Transverse colon (tissue), 4 donors: ENCODE measurements around the gene GRAMD1B. TPM values are rescaled to one million over a fixed set of nuclear protein-coding genes. Genes with fewer than 3 reads are reported as not detected.

Experiments
- DNase-seq: peaks from one replicate; pipeline ENCODE4 v3.0.0-alpha.2; 2019
- H3K27ac ChIP-seq, 4 donors: fragments of 200-600 bp; sonication (generic); 2 replicates each; pipeline ENCODE4 v1.5.1; 2016 to 2018; ENCODE audit warnings: inconsistent platforms in 4 of 4
- H3K27me3 ChIP-seq: fragments of 200-600 bp; sonication (generic); 2 replicates; pipeline ENCODE4 v1.5.1; 2017; ENCODE audit warnings: inconsistent platforms
- H3K36me3 ChIP-seq, 4 donors: fragments of 200-600 bp; sonication (generic); 2 replicates each; pipeline ENCODE4 v1.5.1; 2017 to 2019; ENCODE audit warnings: inconsistent platforms in 4 of 4
- H3K4me1 ChIP-seq, 4 donors: fragments of 200-600 bp; sonication (generic); 2 replicates each; pipeline ENCODE4 v1.5.1; 2017 to 2020; ENCODE audit warnings: inconsistent platforms in 4 of 4
- H3K4me3 ChIP-seq, 4 donors: fragments of 200-600 bp; sonication (generic); 1 replicate in 1 of 4; 2 replicates in 3 of 4; pipeline versions ENCODE4 v1.5.1 to v1.6.1; 2017 to 2019; ENCODE audit warnings: inconsistent platforms in 4 of 4
- H3K9me3 ChIP-seq, 2 donors: fragments of 200-600 bp; sonication (generic); 2 replicates each; pipeline ENCODE4 v1.5.1; 2017 to 2019; ENCODE audit warnings: inconsistent platforms in 2 of 2
- EP300 ChIP-seq: sonication (generic); formaldehyde crosslinking; IDR thresholded peaks from one replicate; pipeline ENCODE4 v1.6.1; 2017; ENCODE audit warnings: antibody characterized with exemption, low read depth
- POLR2A ChIP-seq: fragments of 450-650 bp; IDR thresholded peaks from one replicate; pipeline ENCODE4 v1.6.1; 2016; ENCODE audit warnings: antibody characterized with exemption, mild to moderate bottlenecking, moderate library complexity
- POLR2AphosphoS5 ChIP-seq, 3 donors: sonication (generic); formaldehyde crosslinking; IDR thresholded peaks; one replicate each; pipeline ENCODE4 v1.6.1; 2016; ENCODE audit warnings: antibody characterized with exemption in 3 of 3
- WGBS, 2 donors: methylation state at CpG; one replicate each; pipeline ENCODE4 v1.1.5; 2018; ENCODE audit warnings: low coverage in 1 of 2; 5-methylcytosine and 5-hydroxymethylcytosine counted together
- in situ Hi-C, 4 donors: fragments of 200-750 bp; cut with MboI; loops; one replicate each; pipeline versions ENCODE4 v1.15.0 to v1.15.1; 2017; ENCODE audit warnings: low sequenced_read_pairs in 3 of 4, low pct_ligation_motif_present in 1 of 4, low pct_unique_long_range_greater_than_20kb in 1 of 4
- intact Hi-C: fragments of 100-400 bp; cut with DNase I; formaldehyde crosslinking; loops from one replicate; pipeline ENCODE4 v1.15.1; 2023; ENCODE audit warnings: low total_unique reads
- total RNA-seq, 4 donors: library from RNA; depleted of rRNA; stranded (reverse); fragments of >200 nt; gene quantifications; one replicate each; pipeline ENCODE4 v1.1.0, GENCODE V29; 2016
- TF ChIP-seq, protein P1 (sequence below), 5 experiments: fragments of 200-600 bp in 3 of 5; fragments of 450-650 bp in 2 of 5; sonication (generic) in 3 of 5; IDR thresholded peaks; 1 replicate in 2 of 5; 2 replicates in 3 of 5; pipeline ENCODE4 v1.5.1; 2016 to 2017; ENCODE audit warnings: antibody characterized with exemption in 5 of 5, inconsistent platforms in 3 of 5, mild to moderate bottlenecking in 2 of 5, moderate library complexity in 1 of 5

The GRAMD1B gene
- total RNA-seq, 4 donors from 2014 or later: 4.3 to 58.4 (median 9.9) TPM

DNA sequence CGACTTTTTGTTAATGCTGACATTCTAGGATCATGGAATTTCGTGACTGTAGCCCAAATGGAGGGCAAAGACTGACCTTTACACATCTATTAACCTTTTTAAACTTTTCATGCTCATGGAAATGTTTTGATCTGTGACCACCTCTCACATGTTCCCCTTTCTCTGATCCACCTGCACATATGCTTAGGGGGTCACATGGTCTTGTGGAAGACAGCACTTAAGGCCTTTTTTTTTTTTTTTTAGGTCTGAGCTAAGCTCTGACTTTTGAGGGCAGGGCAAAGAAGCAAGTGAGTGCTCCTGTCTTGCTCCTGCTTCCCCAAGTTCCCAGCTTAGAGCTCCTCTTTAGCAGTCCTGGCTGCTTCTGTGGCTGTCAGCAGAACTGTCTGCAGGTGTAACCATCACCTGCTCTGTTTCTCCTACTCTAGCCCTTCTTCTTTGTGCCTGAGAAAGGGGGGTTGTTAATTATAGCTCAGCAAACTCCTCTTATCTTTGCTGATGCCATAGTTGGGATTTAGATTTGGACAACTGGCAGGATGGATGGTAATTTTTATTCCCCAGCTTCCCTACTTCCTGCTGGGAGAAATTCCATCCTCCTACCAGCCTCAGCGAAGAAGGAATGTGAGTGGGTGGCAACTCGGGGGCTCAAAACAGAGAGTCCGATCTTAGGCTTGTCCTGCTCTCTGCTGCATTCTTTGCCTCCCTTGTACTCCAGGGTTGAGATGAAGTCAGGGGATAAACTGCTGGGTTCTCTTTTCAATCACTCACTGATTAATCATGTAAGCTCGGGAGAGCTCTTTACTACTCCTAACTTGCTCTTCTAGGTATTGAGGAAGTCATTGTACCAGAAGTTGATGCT is 64.4 kb downstream of the GRAMD1B start:
- H3K4me3 ChIP-seq: no peak overlapping the region
- no peaks in the 10 kb centered on the region for H3K9me3 ChIP-seq
- H3K27ac ChIP-seq: no peak overlapping the region
- WGBS, 2 donors: 63 to 67% methylated on average over 5 to 6 of the region's 6 CpGs
- H3K27me3 ChIP-seq: no peaks in the 10 kb centered on the region
- no peaks in the 10 kb centered on the region for H3K4me1 ChIP-seq
- in situ Hi-C loops (loop anchor here in 2 of 4 donors (25.0 kb wide), 2 partner anchors 182 to 382 kb away; no protein-coding TSS in a partner anchor), intact Hi-C loops (no loop called here)
- TF ChIP-seq POLR2AphosphoS5 (IDR thresholded peaks at IDR 0.05) (no peak), EP300 (no peak), POLR2A (no peak)
- TF ChIP-seq, protein P1, sequence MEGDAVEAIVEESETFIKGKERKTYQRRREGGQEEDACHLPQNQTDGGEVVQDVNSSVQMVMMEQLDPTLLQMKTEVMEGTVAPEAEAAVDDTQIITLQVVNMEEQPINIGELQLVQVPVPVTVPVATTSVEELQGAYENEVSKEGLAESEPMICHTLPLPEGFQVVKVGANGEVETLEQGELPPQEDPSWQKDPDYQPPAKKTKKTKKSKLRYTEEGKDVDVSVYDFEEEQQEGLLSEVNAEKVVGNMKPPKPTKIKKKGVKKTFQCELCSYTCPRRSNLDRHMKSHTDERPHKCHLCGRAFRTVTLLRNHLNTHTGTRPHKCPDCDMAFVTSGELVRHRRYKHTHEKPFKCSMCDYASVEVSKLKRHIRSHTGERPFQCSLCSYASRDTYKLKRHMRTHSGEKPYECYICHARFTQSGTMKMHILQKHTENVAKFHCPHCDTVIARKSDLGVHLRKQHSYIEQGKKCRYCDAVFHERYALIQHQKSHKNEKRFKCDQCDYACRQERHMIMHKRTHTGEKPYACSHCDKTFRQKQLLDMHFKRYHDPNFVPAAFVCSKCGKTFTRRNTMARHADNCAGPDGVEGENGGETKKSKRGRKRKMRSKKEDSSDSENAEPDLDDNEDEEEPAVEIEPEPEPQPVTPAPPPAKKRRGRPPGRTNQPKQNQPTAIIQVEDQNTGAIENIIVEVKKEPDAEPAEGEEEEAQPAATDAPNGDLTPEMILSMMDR (IDR thresholded peaks at IDR 0.05): no peak
- no peak for DNase-seq
- no peaks in the 10 kb centered on the region for H3K36me3 ChIP-seq

DNA sequence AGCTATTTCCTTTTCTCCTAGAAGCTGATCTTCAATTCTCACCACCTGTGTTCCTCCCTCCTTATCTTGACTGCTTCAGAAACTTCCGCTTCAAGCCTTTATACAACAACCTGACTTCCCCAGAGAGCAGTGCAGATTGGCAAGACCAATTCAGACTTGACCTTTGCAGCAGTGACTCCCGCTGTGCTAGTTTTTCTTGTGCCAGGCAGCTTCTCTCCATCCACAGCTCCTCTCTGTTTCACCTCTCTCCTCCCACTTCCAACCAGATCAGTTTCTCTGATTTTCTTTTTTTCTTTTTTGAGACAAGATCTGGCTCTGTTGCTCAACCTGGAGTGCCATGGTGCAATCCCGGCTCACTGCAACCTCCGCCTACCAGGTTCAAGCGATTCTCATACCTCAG is 74.3 kb downstream of the GRAMD1B start:
- Histone ChIP-seq H3K27ac (no peak overlapping the region), H3K27me3 (no peaks in the 10 kb centered on the region), H3K9me3 (no peaks in the 10 kb centered on the region), H3K4me3 (no peak overlapping the region), H3K36me3 (no peaks in the 10 kb centered on the region), H3K4me1 (no peaks in the 10 kb centered on the region)
- TF ChIP-seq POLR2AphosphoS5 (IDR thresholded peaks at IDR 0.05) (no peak), EP300 (no peak), POLR2A (no peak)
- TF ChIP-seq, protein P1 (IDR thresholded peaks at IDR 0.05): no peak
- DNase-seq: no peak
- in situ Hi-C loops (no loop called here), intact Hi-C loops (no loop called here)
- WGBS, 2 donors: 86 to 95% methylated on average over 5 of the region's 5 CpGs

DNA sequence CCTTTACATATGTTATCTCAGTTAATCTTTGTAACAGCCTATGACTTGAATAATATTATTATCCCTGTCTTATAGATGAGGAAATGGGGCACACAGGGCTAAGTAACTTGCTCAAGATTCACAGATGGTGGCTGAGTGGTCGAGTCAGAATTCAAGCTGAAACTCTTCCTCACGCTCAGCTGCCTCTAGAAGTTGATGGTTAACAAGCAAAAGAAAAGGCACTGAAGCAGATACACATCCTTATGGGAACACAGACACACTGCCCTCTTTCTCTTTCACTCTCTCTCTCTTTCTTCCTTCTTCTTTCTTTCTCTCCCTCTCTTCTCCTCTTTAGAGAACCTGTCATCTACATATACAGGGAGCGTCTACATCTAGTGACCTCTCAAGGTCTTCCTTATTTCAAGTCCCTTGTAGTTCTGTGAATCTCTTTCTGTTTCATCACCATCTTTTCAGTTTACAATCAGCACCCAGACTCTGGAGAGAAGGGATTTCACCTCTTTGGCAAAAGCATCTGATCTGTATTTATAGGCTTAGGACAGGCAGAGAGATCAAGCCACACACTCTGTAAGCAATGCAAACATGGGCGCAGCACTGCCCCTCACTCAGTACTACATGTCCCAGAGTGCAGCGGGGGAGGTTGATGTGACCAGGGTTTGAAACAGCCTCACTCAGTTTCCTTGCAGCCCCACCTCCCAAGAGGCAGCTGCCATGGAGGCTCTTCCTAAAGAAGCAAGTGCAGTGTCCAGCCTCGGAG is 75.7 kb downstream of the GRAMD1B start:
- intact Hi-C loops: no loop called here
- TF ChIP-seq, protein P1 (IDR thresholded peaks at IDR 0.05): no peak
- TF ChIP-seq POLR2A (no peak), EP300 (no peak), POLR2AphosphoS5 (IDR thresholded peaks at IDR 0.05) (no peak)
- Histone ChIP-seq H3K4me1 (no peaks in the 10 kb centered on the region), H3K27me3 (no peaks in the 10 kb centered on the region), H3K4me3 (no peak overlapping the region), H3K27ac (no peak overlapping the region), H3K36me3 (no peaks in the 10 kb centered on the region), H3K9me3 (no peaks in the 10 kb centered on the region)
- in situ Hi-C loops: no loop called here
- WGBS, 2 donors: 65 to 71% methylated on average over 4 to 6 of the region's 6 CpGs
- DNase-seq: no peak

DNA sequence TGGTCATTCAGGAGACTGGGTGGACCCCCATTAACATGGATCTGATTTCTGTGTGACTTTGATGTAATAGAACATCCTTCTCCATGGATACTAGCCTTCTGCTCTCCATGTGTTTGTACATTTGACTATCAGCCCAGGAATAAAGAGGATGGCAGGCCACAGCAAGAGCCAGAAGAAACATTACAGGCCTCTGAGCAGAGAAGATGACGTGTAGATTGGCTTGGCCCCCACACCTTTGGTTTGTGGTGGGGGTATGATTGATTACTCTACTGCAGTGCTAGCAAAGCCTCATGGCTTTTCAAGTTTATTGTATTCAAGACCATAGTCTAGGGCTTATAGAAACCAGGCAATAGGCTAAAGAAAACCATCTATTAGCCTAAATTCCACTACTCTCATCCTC is 77.0 kb downstream of the GRAMD1B start:
- WGBS, 2 donors: 87% methylated on average over 1 of the region's 1 CpG; no CpG with 5 or more reads in 1 of the 2 donors
- H3K27me3 ChIP-seq: no peaks in the 10 kb centered on the region
- TF ChIP-seq EP300 (no peak), POLR2AphosphoS5 (IDR thresholded peaks at IDR 0.05) (no peak), POLR2A (no peak)
- TF ChIP-seq, protein P1 (IDR thresholded peaks at IDR 0.05): no peak
- no peak for DNase-seq
- intact Hi-C loops (no loop called here), in situ Hi-C loops (no loop called here)
- no peak overlapping the region for H3K27ac ChIP-seq
- H3K36me3 ChIP-seq: no peaks in the 10 kb centered on the region
- no peaks in the 10 kb centered on the region for H3K4me1 ChIP-seq
- H3K9me3 ChIP-seq: no peaks in the 10 kb centered on the region
- H3K4me3 ChIP-seq: no peak overlapping the region
